ENCODE measurements around the gene CASP10. TPM values are rescaled to one million over a fixed set of nuclear protein-coding genes. Genes with fewer than 3 reads are reported as not detected.

Gene CASP10
- total and polyA plus RNA-seq, 2 experiments from 2014 or later: 2.9 to 5.1 TPM

GRCh38 chr2:201266629-201267028, 83.7 kb downstream of the CASP10 start:
- no peak overlapping the region for H3K4me2 ChIP-seq (ENCODE audit: unreplicated experiment)
- WGBS, 2 experiments (ENCODE audit: low coverage in 1 of 2, low lambda C conversion rate in 2 of 2, missing lambda C conversion rate in 2 of 2): 100% methylated on average over 2 of the region's 2 CpGs

GRCh38 chr2:201267278-201268030, 84.5 kb downstream of the CASP10 start:
- 88 to 93% methylated on average over 12 of the region's 12 CpGs for WGBS, 2 experiments (ENCODE audit: low coverage in 1 of 2, low lambda C conversion rate in 2 of 2, missing lambda C conversion rate in 2 of 2)

More at GRCh38 chr2:201266629-201267028, 83.7 kb downstream of the CASP10 start:
- no peak overlapping the region for H3K4me3 ChIP-seq
- no peaks in the 10 kb centered on the region for H3K9me3 ChIP-seq (ENCODE audit: low read depth)
- in situ Hi-C loops (cut with MboI): no loop called here
- no peak for DNase-seq
- H3K79me2 ChIP-seq (ENCODE audit: insufficient read depth): peaks cover 53% of the 10 kb centered on the region
- H3K9ac ChIP-seq: no peak overlapping the region
- no peaks in the 10 kb centered on the region for H3K27me3 ChIP-seq (replicated peaks; ENCODE audit: insufficient read depth)
- peaks cover 22% of the 10 kb centered on the region for H3K4me1 ChIP-seq (ENCODE audit: insufficient read depth)
- H3F3A ChIP-seq (ENCODE audit: insufficient read depth): peaks cover 8% of the 10 kb centered on the region; the same call in 1 of the 2 replicates
- no peak overlapping the region for H2AFZ ChIP-seq
- H3K36me3 ChIP-seq (ENCODE audit: low read depth): no peaks in the 10 kb centered on the region
- no peak overlapping the region for H3K27ac ChIP-seq
- no peak for TF ChIP-seq EZH2phosphoT487 (IDR thresholded peaks at IDR 0.05; ENCODE audit: insufficient read depth, low read depth)
- no peak for TF ChIP-seq EZH2 (IDR thresholded peaks at IDR 0.05; ENCODE audit: insufficient read depth, poor library complexity, severe bottlenecking)
- H3K9me2 ChIP-seq (ENCODE audit: insufficient read depth): no peaks in the 10 kb centered on the region
- H4K20me1 ChIP-seq (ENCODE audit: insufficient read depth): no peaks in the 10 kb centered on the region

GRCh38 chr2:201269764-201270163, 86.8 kb downstream of the CASP10 start:
- 80 to 84% methylated on average over 2 of the region's 2 CpGs for WGBS, 2 experiments (ENCODE audit: low coverage in 1 of 2, low lambda C conversion rate in 2 of 2, missing lambda C conversion rate in 2 of 2)

More at GRCh38 chr2:201267278-201268030, 84.5 kb downstream of the CASP10 start:
- Histone ChIP-seq H3K9me2 (ENCODE audit: insufficient read depth) (no peaks in the 10 kb centered on the region), H3K9me3 (ENCODE audit: low read depth) (no peaks in the 10 kb centered on the region), H3K4me3 (no peak overlapping the region), H3K4me1 (ENCODE audit: insufficient read depth) (peaks cover 21% of the 10 kb centered on the region), H3K36me3 (ENCODE audit: low read depth) (no peaks in the 10 kb centered on the region), H3K79me2 (ENCODE audit: insufficient read depth) (peaks cover 45% of the 10 kb centered on the region), H3K9ac (no peak overlapping the region), H3K4me2 (ENCODE audit: unreplicated experiment) (no peak overlapping the region), H3F3A (ENCODE audit: insufficient read depth) (peaks cover 8% of the 10 kb centered on the region; the same call in 1 of the 2 replicates), H4K20me1 (ENCODE audit: insufficient read depth) (no peaks in the 10 kb centered on the region), H3K27me3 (replicated peaks; ENCODE audit: insufficient read depth) (no peaks in the 10 kb centered on the region), H2AFZ (no peak overlapping the region), H3K27ac (no peak overlapping the region)
- in situ Hi-C loops (cut with MboI): no loop called here
- DNase-seq: no peak
- no peak for TF ChIP-seq EZH2 (IDR thresholded peaks at IDR 0.05; ENCODE audit: insufficient read depth, poor library complexity, severe bottlenecking)
- no peak for TF ChIP-seq EZH2phosphoT487 (IDR thresholded peaks at IDR 0.05; ENCODE audit: insufficient read depth, low read depth)

GRCh38 chr2:201270293-201271001, 87.5 kb downstream of the CASP10 start:
- TF ChIP-seq EZH2 (IDR thresholded peaks at IDR 0.05; ENCODE audit: insufficient read depth, poor library complexity, severe bottlenecking): no peak
- no peak for TF ChIP-seq EZH2phosphoT487 (IDR thresholded peaks at IDR 0.05; ENCODE audit: insufficient read depth, low read depth)
- Histone ChIP-seq H3K79me2 (ENCODE audit: insufficient read depth) (peaks cover 15% of the 10 kb centered on the region), H2AFZ (no peak overlapping the region), H3K9me3 (ENCODE audit: low read depth) (no peaks in the 10 kb centered on the region), H3K36me3 (ENCODE audit: low read depth) (0 out of 2 replicates have a peak, but pooled peaks cover 7% of the 10 kb centered on the region), H3K27me3 (replicated peaks; ENCODE audit: insufficient read depth) (no peaks in the 10 kb centered on the region), H3K4me2 (ENCODE audit: unreplicated experiment) (no peak overlapping the region), H3K9me2 (ENCODE audit: insufficient read depth) (no peaks in the 10 kb centered on the region), H3K9ac (no peak overlapping the region), H3K27ac (no peak overlapping the region), H4K20me1 (ENCODE audit: insufficient read depth) (no peaks in the 10 kb centered on the region), H3K4me3 (no peak overlapping the region), H3K4me1 (ENCODE audit: insufficient read depth) (no peaks in the 10 kb centered on the region), H3F3A (ENCODE audit: insufficient read depth) (no peaks in the 10 kb centered on the region)
- WGBS, 2 experiments (ENCODE audit: low coverage in 1 of 2, low lambda C conversion rate in 2 of 2, missing lambda C conversion rate in 2 of 2): 96 to 98% methylated on average over 9 of the region's 9 CpGs
- no peak for DNase-seq
- in situ Hi-C loops (cut with MboI): no loop called here

More at GRCh38 chr2:201269764-201270163, 86.8 kb downstream of the CASP10 start:
- no peaks in the 10 kb centered on the region for H4K20me1 ChIP-seq (ENCODE audit: insufficient read depth)
- H3K9me2 ChIP-seq (ENCODE audit: insufficient read depth): no peaks in the 10 kb centered on the region
- no peak overlapping the region for H3K27ac ChIP-seq
- no peak overlapping the region for H3K9ac ChIP-seq
- TF ChIP-seq EZH2phosphoT487 (IDR thresholded peaks at IDR 0.05; ENCODE audit: insufficient read depth, low read depth) (no peak), EZH2 (IDR thresholded peaks at IDR 0.05; ENCODE audit: insufficient read depth, poor library complexity, severe bottlenecking) (no peak)
- 0 out of 2 replicates have a peak, but pooled peaks cover 4% of the 10 kb centered on the region for H3K36me3 ChIP-seq (ENCODE audit: low read depth)
- H3F3A ChIP-seq (ENCODE audit: insufficient read depth): no peaks in the 10 kb centered on the region
- H3K9me3 ChIP-seq (ENCODE audit: low read depth): no peaks in the 10 kb centered on the region
- no peak overlapping the region for H2AFZ ChIP-seq
- in situ Hi-C loops (cut with MboI): no loop called here
- no peaks in the 10 kb centered on the region for H3K27me3 ChIP-seq (replicated peaks; ENCODE audit: insufficient read depth)
- 0 out of 2 replicates have a peak, but pooled peaks cover under 1% of the 10 kb centered on the region for H3K4me1 ChIP-seq (ENCODE audit: insufficient read depth)
- H3K4me2 ChIP-seq (ENCODE audit: unreplicated experiment): no peak overlapping the region
- peaks cover 22% of the 10 kb centered on the region for H3K79me2 ChIP-seq (ENCODE audit: insufficient read depth)
- no peak for DNase-seq
- no peak overlapping the region for H3K4me3 ChIP-seq

All from GM23248 (cell line).